ENCODE data around the gene CABP4.

- TF ChIP-seq CTCF (IDR thresholded peaks at IDR 0.05) (no peak), POLR2AphosphoS5 (IDR thresholded peaks at IDR 0.05) (no peak), POLR2A (IDR thresholded peaks at IDR 0.05) (no peak), EP300 (IDR thresholded peaks at IDR 0.05) (no peak)
Measured at GRCh38 chr11:67431346-67432249, 23.6 kb upstream of the CABP4 start.
